DND-41 (cell line): ENCODE data around the gene EEFSEC.

Source experiments
- EZH2 ChIP-seq: IDR thresholded peaks from 3 replicates; pipeline ENCODE4 v1.6.1; 2012; ENCODE audit warnings: borderline replicate concordance, low read depth, mild to moderate bottlenecking, moderate library complexity, low read length, inconsistent platforms; ENCODE audit not compliant: severe bottlenecking
- TF ChIP-seq, protein P1 (sequence below): IDR thresholded peaks from 2 replicates; pipeline ENCODE4 v1.5.1; 2012; ENCODE audit warnings: borderline replicate concordance, low read length, moderate library complexity, mild to moderate bottlenecking; ENCODE audit not compliant: poor library complexity, severe bottlenecking; ENCODE audit errors: extremely low read depth

DNA sequence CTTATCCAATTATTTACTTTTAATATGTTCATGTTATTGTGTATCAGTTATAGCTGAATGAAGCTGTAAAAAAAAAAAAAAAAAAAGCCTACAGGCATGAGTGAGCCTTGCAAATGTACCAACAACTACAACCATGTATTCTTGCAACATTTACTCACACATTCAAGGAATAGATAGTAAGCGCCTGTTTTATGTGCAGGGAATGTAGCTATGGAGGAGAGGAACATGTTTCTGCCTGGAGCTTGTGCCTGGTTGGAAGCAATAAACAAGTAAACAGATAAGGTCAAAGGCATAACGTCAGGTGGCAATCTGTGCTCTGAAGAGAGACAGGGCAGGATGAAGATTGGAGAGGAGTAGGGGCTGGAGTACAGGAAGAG lies 202.2 kb downstream of the EEFSEC start:
- no peak for TF ChIP-seq EZH2
- TF ChIP-seq, protein P1, sequence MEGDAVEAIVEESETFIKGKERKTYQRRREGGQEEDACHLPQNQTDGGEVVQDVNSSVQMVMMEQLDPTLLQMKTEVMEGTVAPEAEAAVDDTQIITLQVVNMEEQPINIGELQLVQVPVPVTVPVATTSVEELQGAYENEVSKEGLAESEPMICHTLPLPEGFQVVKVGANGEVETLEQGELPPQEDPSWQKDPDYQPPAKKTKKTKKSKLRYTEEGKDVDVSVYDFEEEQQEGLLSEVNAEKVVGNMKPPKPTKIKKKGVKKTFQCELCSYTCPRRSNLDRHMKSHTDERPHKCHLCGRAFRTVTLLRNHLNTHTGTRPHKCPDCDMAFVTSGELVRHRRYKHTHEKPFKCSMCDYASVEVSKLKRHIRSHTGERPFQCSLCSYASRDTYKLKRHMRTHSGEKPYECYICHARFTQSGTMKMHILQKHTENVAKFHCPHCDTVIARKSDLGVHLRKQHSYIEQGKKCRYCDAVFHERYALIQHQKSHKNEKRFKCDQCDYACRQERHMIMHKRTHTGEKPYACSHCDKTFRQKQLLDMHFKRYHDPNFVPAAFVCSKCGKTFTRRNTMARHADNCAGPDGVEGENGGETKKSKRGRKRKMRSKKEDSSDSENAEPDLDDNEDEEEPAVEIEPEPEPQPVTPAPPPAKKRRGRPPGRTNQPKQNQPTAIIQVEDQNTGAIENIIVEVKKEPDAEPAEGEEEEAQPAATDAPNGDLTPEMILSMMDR, result no peak
